Panc1 (cell line): ENCODE data around the gene ABCA8. TPM values are rescaled to one million over a fixed set of nuclear protein-coding genes. Genes with fewer than 3 reads are reported as not detected.

Source experiments
- ATAC-seq: fragments of 200-7000 bp; cut with Tn5 transposase; 2 replicates; pipeline ENCODE4 v1.9.1; 2020; ENCODE audit warnings: mild to moderate bottlenecking, moderate library complexity
- BruUV-seq: library from RNA; stranded (reverse); fragments of 400-500 nt; replicated peaks from 2 replicates; lab custom pipeline; 2021; lab: Mats Ljungman, UMichigan
- CTCF ChIA-PET: fragments of 300-600 bp; sonication (Branson Sonifier 250); formaldehyde crosslinking; loops from one replicate; lab custom pipeline; 2022; ENCODE audit warnings: antibody characterized with exemption; lab: Charles Lee
- POLR2A ChIA-PET: fragments of 300-600 bp; sonication (Branson Sonifier 250); formaldehyde crosslinking; loops from one replicate; lab custom pipeline; 2022; ENCODE audit warnings: antibody characterized with exemption; lab: Charles Lee
- DNase-seq: peaks from one replicate; pipeline ENCODE4 v3.0.0-alpha.2; 2010; ENCODE audit warnings: low read depth, low spot score
- H3K27ac ChIP-seq: 2 replicates; pipeline ENCODE4 v1.5.1; 2011; ENCODE audit warnings: mild to moderate bottlenecking, low read length, inconsistent platforms
- H3K27me3 ChIP-seq: fragments of 200-500 bp; sonication (Bioruptor generic); 2 replicates; pipeline ENCODE4 v1.6.0; 2014; ENCODE audit warnings: low read length, inconsistent platforms; ENCODE audit not compliant: control insufficient read depth, insufficient read depth
- H3K36me3 ChIP-seq: fragments of 200-500 bp; sonication (Bioruptor generic); 2 replicates; pipeline ENCODE4 v1.5.1; 2014; ENCODE audit warnings: inconsistent platforms, mild to moderate bottlenecking, low read length, moderate library complexity; ENCODE audit not compliant: control insufficient read depth, insufficient read depth
- H3K4me1 ChIP-seq: 2 replicates; pipeline ENCODE4 v1.5.1; 2011; ENCODE audit warnings: inconsistent platforms, mild to moderate bottlenecking, low read length, moderate library complexity; ENCODE audit not compliant: control insufficient read depth, insufficient read depth
- H3K4me3 ChIP-seq, 2 experiments: 2 replicates each; pipeline ENCODE4 v1.5.1; 2011 to 2012; ENCODE audit warnings: low read depth in 2 of 2, low read length in 2 of 2, mild to moderate bottlenecking in 2 of 2, inconsistent platforms in 1 of 2, moderate library complexity in 1 of 2
- H3K9me3 ChIP-seq: fragments of 200-500 bp; sonication (Bioruptor generic); 2 replicates; pipeline ENCODE4 v1.5.1; 2014; ENCODE audit warnings: low read depth, mild to moderate bottlenecking, inconsistent platforms, low read length, moderate library complexity; ENCODE audit not compliant: control insufficient read depth, insufficient read depth
- CTCF ChIP-seq: fragments of 450-650 bp; IDR thresholded peaks from 2 replicates; pipeline ENCODE4 v1.5.1; 2017; ENCODE audit warnings: mild to moderate bottlenecking
- POLR2AphosphoS5 ChIP-seq: IDR thresholded peaks from 2 replicates; pipeline ENCODE4 v1.6.1; 2012; ENCODE audit warnings: mild to moderate bottlenecking, low read depth, low read length, moderate library complexity
- REST ChIP-seq, 2 experiments: IDR thresholded peaks; 2 replicates each; pipeline ENCODE4 v1.6.1; 2011 to 2012; ENCODE audit warnings: low read depth in 2 of 2, control low read depth in 1 of 2, low read length in 1 of 2, mild to moderate bottlenecking in 1 of 2, moderate library complexity in 1 of 2; ENCODE audit not compliant: insufficient read depth in 1 of 2
- SIN3A ChIP-seq: IDR thresholded peaks from 2 replicates; pipeline ENCODE4 v1.6.1; 2012; ENCODE audit warnings: low read depth, mild to moderate bottlenecking, low read length, moderate library complexity, borderline replicate concordance; ENCODE audit not compliant: insufficient read depth
- TCF7L2 ChIP-seq: IDR thresholded peaks from 2 replicates; pipeline ENCODE4 v1.6.1; 2011; ENCODE audit warnings: mild to moderate bottlenecking, low read depth, low read length, inconsistent platforms
- in situ Hi-C: cut with HindIII; loops from 2 replicates; pipeline ENCODE4 v1.10.0; 2016; ENCODE audit warnings: low sequenced_read_pairs, low pct_unique_long_range_greater_than_20kb
- intact Hi-C: fragments of 100-400 bp; cut with micrococcal nuclease; formaldehyde crosslinking; loops from one replicate; pipeline ENCODE4 v1.10.0; 2022; ENCODE audit not compliant: unreplicated experiment
- total RNA-seq: library from RNA; stranded (reverse); gene quantifications from one replicate; pipeline ENCODE4 v1.2.1, GENCODE V29; 2021; ENCODE audit not compliant: unreplicated experiment

Gene ABCA8
- total RNA-seq, 1 experiment from 2014 or later = 0.23 TPM

GRCh38 chr17:68853036-68853435 is 102.2 kb downstream of the ABCA8 start:
- no peaks in the 10 kb centered on the region for H3K27me3 ChIP-seq
- no peak for ATAC-seq
- TF ChIP-seq REST (IDR thresholded peaks at IDR 0.05; ENCODE audit: insufficient read depth in 1 of 2, low read depth in 2 of 2, low read length in 1 of 2) (no peak), CTCF (no peak), SIN3A (no peak), POLR2AphosphoS5 (no peak), TCF7L2 (no peak)
- no TSS peak for BruUV-seq
- no peaks in the 10 kb centered on the region for H3K36me3 ChIP-seq
- DNase-seq = no peak
- no peak overlapping the region for H3K27ac ChIP-seq
- no peak overlapping the region for H3K4me3 ChIP-seq
- H3K4me1 ChIP-seq = no peaks in the 10 kb centered on the region
- intact Hi-C loops = no loop called here
- in situ Hi-C loops = no loop called here
- POLR2A ChIA-PET = no interaction called here
- CTCF ChIA-PET = no interaction called here
- H3K9me3 ChIP-seq = no peaks in the 10 kb centered on the region

GRCh38 chr17:68851890-68852289 is 103.3 kb downstream of the ABCA8 start:
- POLR2A ChIA-PET = no interaction called here
- intact Hi-C loops = no loop called here
- Histone ChIP-seq H3K27ac (no peak overlapping the region), H3K4me3 (no peak overlapping the region), H3K9me3 (no peaks in the 10 kb centered on the region), H3K4me1 (no peaks in the 10 kb centered on the region), H3K27me3 (no peaks in the 10 kb centered on the region), H3K36me3 (no peaks in the 10 kb centered on the region)
- DNase-seq (no peak), ATAC-seq (no peak)
- TF ChIP-seq SIN3A = no peak
- TF ChIP-seq CTCF = no peak
- no peak for TF ChIP-seq POLR2AphosphoS5
- TF ChIP-seq REST (IDR thresholded peaks at IDR 0.05; ENCODE audit: insufficient read depth in 1 of 2, low read depth in 2 of 2, low read length in 1 of 2) = no peak
- TF ChIP-seq TCF7L2 = no peak
- in situ Hi-C loops = no loop called here
- CTCF ChIA-PET = no interaction called here
- no TSS peak for BruUV-seq
